Activated T-cell treated with anti-CD3 and anti-CD28 coated beads, Interleukin-2, amount 50 U/mL, for 24 hours (primary cell): ENCODE results near the gene RNF175.
"Not testable (repeated sequence)": the region's sequence is repeated elsewhere in the genome, so short reads cannot be mapped to it uniquely, and the experiment has no call there.

Experiments used
- DNase-seq: peaks from one replicate; pipeline ENCODE4 v3.0.0-alpha.2; 2020
- H3K27ac Mint-ChIP-seq: 2 replicates; pipeline ENCODE4 v1.8.0; 2020; ENCODE audit warnings: mild to moderate bottlenecking, mixed read lengths
- H3K27me3 Mint-ChIP-seq: 2 replicates; pipeline ENCODE4 v1.8.0; 2020; ENCODE audit warnings: mixed read lengths
- H3K36me3 Mint-ChIP-seq: 2 replicates; pipeline ENCODE4 v1.8.0; 2020; ENCODE audit warnings: low read depth, mixed read lengths
- H3K4me1 Mint-ChIP-seq: 2 replicates; pipeline ENCODE4 v1.8.0; 2020; ENCODE audit warnings: low read depth, mixed read lengths
- H3K4me3 Mint-ChIP-seq: 2 replicates; pipeline ENCODE4 v1.8.0; 2020; ENCODE audit warnings: mild to moderate bottlenecking, moderate library complexity, mixed read lengths
- H3K9me3 Mint-ChIP-seq: 2 replicates; pipeline ENCODE4 v1.8.0; 2020; ENCODE audit warnings: mixed read lengths

The RNF175 gene

DNA sequence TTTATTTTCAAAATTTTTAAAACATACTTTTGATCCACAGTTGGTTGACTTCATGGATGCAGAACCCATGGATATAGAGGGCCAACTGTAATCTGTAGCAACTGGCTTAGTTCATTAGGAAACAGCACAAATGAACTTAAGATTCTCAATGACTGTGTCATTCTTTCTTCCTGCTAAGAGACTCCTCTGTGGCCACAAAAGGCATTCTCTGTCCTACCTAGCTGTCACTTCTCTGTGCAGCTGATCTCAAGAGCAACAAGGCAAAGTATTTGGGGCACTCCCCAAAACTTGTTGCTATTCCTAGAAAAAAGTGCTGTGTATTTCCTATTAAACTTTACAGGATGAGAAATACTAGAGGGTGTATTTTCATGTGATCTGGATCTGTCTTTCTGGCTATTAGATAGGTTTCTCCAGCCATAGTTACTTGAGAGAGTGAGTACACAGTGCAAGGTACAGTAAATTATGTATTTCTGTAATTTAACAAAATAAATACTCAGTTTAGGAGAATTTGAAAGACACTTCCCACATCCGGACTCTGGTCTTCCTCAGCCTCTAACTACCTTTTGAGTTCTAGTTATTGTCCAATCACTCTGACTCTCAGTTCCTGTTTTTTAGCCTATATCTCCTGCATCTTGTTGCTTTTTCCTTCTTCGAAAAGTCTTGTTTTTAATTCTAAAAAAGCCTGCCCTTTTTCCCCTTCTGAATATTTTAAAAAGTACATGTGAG is 53.9 kb downstream of the RNF175 start:
- no peak for DNase-seq
- Mint-ChIP-seq H3K9me3 (no peaks in the 10 kb centered on the region), H3K4me3 (no peak overlapping the region), H3K27ac (no peak overlapping the region), H3K4me1 (peaks cover 12% of the 10 kb centered on the region), H3K27me3 (no peaks in the 10 kb centered on the region), H3K36me3 (no peaks in the 10 kb centered on the region)

DNA sequence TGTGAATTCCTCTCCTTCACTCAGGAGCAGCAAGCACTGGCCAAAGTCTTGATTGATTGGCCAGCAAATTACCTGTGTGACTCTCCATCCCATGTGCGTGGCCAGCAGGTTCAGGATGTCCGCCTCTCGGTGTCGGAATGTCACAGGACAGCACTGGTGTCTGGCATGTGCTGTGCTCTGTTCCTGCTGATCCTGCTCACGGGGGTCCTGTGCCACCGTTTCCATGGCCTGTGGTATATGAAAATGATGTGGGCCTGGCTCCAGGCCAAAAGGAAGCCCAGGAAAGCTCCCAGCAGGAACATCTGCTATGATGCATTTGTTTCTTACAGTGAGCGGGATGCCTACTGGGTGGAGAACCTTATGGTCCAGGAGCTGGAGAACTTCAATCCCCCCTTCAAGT is 55.3 kb downstream of the RNF175 start:
- DNase-seq: no peak
- H3K4me3 Mint-ChIP-seq: no peak overlapping the region
- H3K36me3 Mint-ChIP-seq: no peaks in the 10 kb centered on the region
- no peaks in the 10 kb centered on the region for H3K9me3 Mint-ChIP-seq
- peaks cover 10% of the 10 kb centered on the region for H3K4me1 Mint-ChIP-seq
- H3K27ac Mint-ChIP-seq: no peak overlapping the region
- H3K27me3 Mint-ChIP-seq: peaks cover under 1% of the 10 kb centered on the region

DNA sequence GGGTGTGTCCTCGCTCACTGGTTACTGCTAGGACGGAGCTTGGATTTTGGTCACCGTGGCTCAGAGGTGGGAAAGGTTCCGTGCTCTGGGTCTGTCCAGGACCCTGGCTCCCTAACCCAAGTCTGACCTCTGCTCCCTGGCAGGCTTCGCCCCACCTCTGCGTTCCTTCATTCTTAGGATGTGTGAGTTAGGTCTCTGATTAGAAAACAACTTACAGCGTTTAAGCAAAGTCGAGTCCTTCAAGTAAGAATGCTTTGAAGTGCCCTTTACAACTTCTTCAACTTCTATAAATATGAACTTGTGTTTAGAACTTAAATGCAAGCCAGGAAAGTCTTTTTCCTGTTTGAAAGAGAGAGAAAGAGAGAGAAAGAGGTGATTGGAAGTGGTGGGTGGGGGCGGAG is 74.9 kb downstream of the RNF175 start:
- Mint-ChIP-seq H3K27me3 (peaks cover 35% of the 10 kb centered on the region), H3K9me3 (peaks cover 26% of the 10 kb centered on the region), H3K36me3 (peaks cover 19% of the 10 kb centered on the region), H3K27ac (no peak overlapping the region), H3K4me1 (peaks cover 13% of the 10 kb centered on the region), H3K4me3 (peak overlapping the region; percentile 73)
- no peak for DNase-seq

DNA sequence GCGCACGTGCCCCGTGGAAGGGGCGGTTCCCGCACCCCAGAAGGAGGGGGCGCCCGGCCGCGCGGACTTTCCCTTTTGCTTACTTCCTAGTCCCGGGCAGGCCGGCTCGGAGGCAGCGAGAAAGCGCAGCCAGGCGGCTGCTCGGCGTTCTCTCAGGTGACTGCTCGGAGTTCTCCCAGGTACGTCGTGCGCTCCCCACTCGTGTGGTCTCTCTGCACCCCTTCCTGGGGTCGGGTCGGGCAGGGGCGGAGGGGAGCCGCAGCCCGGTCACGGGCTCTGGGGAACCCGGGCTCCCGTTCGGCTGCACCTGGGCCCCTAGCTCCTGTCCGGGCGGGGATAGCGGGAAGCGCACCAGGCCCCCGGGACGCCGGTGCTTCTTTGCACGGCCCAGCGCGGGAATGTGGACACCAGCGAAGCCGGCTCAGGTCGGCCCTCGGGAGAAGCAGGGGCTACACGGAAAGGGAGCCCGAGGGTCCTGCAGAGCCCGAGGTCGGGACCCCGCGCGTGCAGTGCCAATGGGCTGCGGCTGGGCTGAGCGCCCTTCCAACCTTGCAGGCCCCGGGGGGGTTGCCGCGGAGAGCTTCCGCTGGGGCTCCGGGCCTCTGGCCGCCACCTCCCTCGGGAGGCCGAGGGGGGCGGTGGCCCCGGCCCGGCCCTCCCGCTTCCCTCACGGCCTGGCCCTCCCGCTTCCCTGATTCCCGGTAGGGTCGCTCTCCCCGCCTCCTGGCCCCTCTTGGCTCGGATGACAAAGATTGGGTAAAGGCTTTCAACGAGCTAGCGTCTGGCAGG is 75.4 kb downstream of the RNF175 start, which contains the start of gene TLR2:
TLR2 (plus strand) TSS at position 99 of the 789 bp plus-strand sequence. CDS start 18,628 bp downstream, outside the sequence.
- peak; percentile 77 for DNase-seq
- no peak within 1 kb of the TSS for H3K27ac Mint-ChIP-seq

DNA sequence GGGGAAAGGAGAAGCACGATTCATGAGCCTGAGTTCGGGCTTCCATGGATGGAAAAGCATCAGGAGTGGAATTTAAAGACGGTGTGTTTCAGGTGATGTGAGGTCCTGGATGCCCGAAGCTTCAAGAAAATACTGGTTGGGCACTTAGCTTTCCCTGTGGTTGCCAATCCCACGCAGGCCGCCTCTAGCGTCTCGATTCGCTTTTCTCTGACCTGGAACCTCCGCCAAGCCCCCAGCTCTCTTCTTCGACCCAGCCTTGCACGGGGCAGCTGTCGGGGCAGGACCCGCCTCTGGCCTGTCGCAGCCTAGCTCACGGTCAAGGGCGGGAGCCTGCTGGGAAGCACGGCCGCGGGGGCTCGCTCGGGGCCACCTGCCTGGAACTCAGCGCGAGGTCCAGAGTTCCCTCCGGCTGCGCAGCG is 76.1 kb downstream of the RNF175 start:
- peaks cover 37% of the 10 kb centered on the region for H3K27me3 Mint-ChIP-seq
- peaks cover 15% of the 10 kb centered on the region for H3K9me3 Mint-ChIP-seq
- H3K4me1 Mint-ChIP-seq: peaks cover 13% of the 10 kb centered on the region
- DNase-seq: no peak
- peaks cover 10% of the 10 kb centered on the region for H3K36me3 Mint-ChIP-seq
- peak overlapping the region; percentile 56 for H3K4me3 Mint-ChIP-seq
- H3K27ac Mint-ChIP-seq: no peak overlapping the region

More for the DNA sequence above, 75.4 kb downstream of the RNF175 start, which contains the start of gene TLR2:
- H3K4me1 Mint-ChIP-seq: peaks cover 13% of the 10 kb centered on the region
- peaks cover 35% of the 10 kb centered on the region for H3K27me3 Mint-ChIP-seq
- peaks cover 16% of the 10 kb centered on the region for H3K36me3 Mint-ChIP-seq
- peaks cover 20% of the 10 kb centered on the region for H3K9me3 Mint-ChIP-seq
- H3K4me3 Mint-ChIP-seq: peak within 1 kb of the TSS; percentile 73

DNA sequence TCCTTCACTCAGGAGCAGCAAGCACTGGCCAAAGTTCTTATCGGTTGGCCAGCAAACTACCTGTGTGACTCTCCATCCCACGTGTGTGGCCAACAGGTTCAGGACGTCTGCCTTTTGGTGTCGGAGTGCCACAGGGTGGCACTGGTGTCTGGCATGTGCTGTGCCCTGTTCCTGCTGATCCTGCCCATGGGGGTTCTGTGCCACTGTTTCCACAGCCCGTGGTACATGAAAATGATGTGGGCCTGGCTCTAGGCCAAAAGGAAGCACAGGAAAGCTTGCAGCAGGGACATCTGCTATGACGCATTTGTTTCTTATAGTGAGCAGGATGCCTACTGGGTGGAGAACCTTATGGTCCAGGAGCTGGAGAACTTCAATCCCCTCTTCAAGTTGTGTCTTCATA is 80.3 kb downstream of the RNF175 start:
- DNase-seq: no peak
- no peak overlapping the region for H3K4me3 Mint-ChIP-seq
- no peak overlapping the region for H3K27ac Mint-ChIP-seq
- H3K27me3 Mint-ChIP-seq: peaks cover 37% of the 10 kb centered on the region
- peaks cover 7% of the 10 kb centered on the region for H3K4me1 Mint-ChIP-seq
- no peaks in the 10 kb centered on the region for H3K36me3 Mint-ChIP-seq
- peaks cover 5% of the 10 kb centered on the region for H3K9me3 Mint-ChIP-seq

DNA sequence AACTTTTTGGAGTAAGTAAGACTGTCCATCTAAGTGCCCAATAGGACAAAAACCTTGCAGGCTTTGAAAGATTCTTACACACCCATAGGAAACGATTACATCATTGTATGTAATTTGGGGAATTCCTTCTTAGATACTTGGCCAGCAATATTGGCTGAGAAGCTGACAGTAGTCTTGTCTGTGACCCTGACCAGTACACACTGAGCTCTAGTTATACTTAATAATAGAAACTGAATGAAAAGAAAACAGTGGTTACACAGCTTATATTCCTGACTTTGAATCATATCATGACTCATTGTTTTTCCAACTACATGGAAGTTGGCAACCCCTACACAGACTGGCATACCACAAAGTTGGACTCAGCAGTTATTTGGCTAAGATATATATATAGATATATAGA is 82.8 kb downstream of the RNF175 start:
- H3K36me3 Mint-ChIP-seq: no peaks in the 10 kb centered on the region
- DNase-seq: no peak
- no peaks in the 10 kb centered on the region for H3K4me1 Mint-ChIP-seq
- H3K9me3 Mint-ChIP-seq: peaks cover 5% of the 10 kb centered on the region
- H3K4me3 Mint-ChIP-seq: no peak overlapping the region
- no peak overlapping the region for H3K27ac Mint-ChIP-seq
- H3K27me3 Mint-ChIP-seq: peaks cover 20% of the 10 kb centered on the region

DNA sequence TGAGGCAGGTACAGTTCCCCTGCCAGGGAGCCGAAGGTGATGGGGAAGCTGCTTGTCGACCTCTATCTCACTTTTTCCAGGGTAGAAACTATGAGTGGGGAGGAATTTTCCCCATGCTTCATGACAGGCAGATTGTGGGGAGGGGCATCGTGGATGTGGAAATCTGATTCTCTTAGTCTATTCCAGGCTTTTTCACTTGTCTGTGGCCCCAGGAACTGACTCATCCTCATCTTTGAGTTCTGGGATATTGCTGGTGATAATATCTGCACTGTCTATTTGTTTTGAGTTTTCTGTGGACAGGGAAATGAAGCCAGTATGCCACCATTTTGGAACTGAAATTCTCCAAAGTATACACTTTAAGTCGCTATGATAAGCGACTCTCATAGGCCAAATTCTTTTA is 83.3 kb downstream of the RNF175 start:
- H3K27ac Mint-ChIP-seq: no peak overlapping the region
- H3K4me3 Mint-ChIP-seq: no peak overlapping the region
- peaks cover 5% of the 10 kb centered on the region for H3K9me3 Mint-ChIP-seq
- H3K36me3 Mint-ChIP-seq: no peaks in the 10 kb centered on the region
- peaks cover 17% of the 10 kb centered on the region for H3K27me3 Mint-ChIP-seq
- DNase-seq: no peak
- no peaks in the 10 kb centered on the region for H3K4me1 Mint-ChIP-seq

DNA sequence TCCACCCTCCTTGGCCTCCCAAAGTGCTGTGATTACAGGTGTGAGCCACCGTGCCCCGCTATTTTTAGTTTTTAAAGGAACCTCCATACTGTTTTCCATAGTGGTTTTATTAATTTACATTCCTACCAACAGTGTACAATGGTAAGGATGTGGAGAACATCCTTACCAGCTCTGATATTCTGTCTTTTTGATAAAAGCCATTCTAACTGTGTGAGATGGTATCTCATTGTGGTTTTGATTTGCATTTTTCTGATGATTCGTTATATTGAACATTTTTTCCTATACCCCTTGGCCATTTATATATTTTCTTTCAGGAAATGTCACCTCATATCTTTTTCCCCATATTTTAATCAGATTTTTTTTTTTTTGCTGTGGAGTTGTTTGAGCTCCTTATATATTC is 90.0 kb downstream of the RNF175 start:
- no peaks in the 10 kb centered on the region for H3K9me3 Mint-ChIP-seq
- no peak for DNase-seq
- H3K4me3 Mint-ChIP-seq: no peak overlapping the region
- H3K27ac Mint-ChIP-seq: no peak overlapping the region
- H3K4me1 Mint-ChIP-seq: no peaks in the 10 kb centered on the region
- no peaks in the 10 kb centered on the region for H3K36me3 Mint-ChIP-seq
- peaks cover 12% of the 10 kb centered on the region for H3K27me3 Mint-ChIP-seq

DNA sequence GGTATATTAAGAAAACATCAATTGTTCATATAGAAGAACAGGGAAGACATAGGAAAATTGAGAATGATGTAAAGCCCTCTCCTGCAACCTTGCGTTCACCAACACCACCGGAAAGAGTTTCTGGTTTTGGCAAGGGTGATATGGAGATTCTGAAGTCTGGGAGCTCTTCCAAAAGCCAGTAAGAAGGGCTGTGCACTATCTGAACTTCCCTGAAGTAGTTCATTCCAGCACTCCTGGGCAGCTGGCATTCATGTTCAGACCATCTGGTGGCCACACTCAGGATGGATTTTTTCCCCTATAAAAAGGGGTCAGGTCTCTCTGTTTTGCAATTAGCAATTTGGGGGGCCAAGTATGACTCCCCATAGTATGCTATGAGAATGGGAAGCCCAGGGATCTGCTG is 91.2 kb downstream of the RNF175 start:
- peaks cover 12% of the 10 kb centered on the region for H3K27me3 Mint-ChIP-seq
- H3K4me1 Mint-ChIP-seq: no peaks in the 10 kb centered on the region
- H3K27ac Mint-ChIP-seq: no peak overlapping the region
- H3K9me3 Mint-ChIP-seq: no peaks in the 10 kb centered on the region
- no peaks in the 10 kb centered on the region for H3K36me3 Mint-ChIP-seq
- no peak overlapping the region for H3K4me3 Mint-ChIP-seq
- DNase-seq: no peak

DNA sequence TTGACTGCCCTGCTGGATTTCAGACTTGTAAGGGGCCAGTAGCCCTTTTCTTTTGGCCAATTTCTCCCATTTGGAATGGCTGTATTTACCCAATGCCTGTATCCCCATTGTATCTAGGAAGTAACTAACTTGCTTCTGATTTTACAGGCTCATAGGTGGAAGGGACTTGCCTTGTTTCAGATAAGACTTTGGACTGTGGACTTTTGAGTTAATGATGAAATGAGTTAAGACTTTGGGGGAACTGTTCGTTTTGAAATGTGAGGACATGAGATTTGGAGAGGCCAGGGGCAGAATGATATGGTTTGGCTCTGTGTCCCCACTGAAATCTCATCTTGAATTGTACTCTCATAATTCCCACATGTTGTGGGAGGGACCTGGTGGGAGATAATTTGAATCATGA is 93.3 kb downstream of the RNF175 start:
- not testable (repeated sequence) for H3K27me3 Mint-ChIP-seq, H3K27ac Mint-ChIP-seq, H3K4me1 Mint-ChIP-seq, H3K9me3 Mint-ChIP-seq, H3K4me3 Mint-ChIP-seq, H3K36me3 Mint-ChIP-seq, DNase-seq

DNA sequence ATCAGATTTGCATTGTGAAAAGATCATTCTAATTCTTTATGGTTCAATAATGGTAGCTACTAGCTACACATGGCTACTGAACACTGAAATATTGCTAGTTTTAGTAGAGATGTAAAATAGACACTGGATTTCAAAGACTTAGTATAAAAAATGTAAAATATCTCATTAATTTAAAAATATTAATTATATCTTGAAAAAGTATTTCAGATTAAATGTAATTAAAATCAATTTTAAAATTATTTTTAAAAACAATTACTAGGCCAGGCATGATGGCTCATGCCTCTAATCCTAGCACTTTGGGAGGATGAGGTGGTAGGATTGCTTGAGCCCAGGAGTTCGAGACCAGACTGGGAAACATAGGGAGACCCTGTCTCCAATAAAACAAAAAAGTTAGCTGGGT is 96.2 kb downstream of the RNF175 start:
- H3K4me3 Mint-ChIP-seq: no peak overlapping the region
- no peaks in the 10 kb centered on the region for H3K36me3 Mint-ChIP-seq
- no peak for DNase-seq
- H3K27me3 Mint-ChIP-seq: peaks cover 6% of the 10 kb centered on the region
- H3K9me3 Mint-ChIP-seq: peaks cover 5% of the 10 kb centered on the region
- H3K27ac Mint-ChIP-seq: no peak overlapping the region
- H3K4me1 Mint-ChIP-seq: no peaks in the 10 kb centered on the region

DNA sequence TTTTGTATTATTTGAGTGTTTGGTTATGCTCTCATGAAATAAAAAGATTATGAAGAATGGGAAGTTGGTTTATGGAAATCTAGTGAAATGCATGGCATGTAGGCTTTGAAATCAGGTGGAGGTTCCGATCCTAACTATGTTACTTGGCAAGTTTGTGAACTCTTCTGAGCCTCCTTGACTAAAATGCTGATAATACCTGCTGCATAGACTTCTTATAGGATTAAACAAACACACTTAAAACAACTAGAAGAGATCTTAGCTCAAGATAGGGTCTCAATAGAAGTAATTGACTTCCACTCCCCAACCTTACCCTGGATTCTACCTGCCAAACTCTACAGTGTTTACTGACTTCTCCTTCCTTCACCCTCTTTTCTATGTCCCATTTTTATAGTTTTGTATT is 97.9 kb downstream of the RNF175 start:
- H3K4me1 Mint-ChIP-seq: no peaks in the 10 kb centered on the region
- no peak overlapping the region for H3K27ac Mint-ChIP-seq
- DNase-seq: no peak
- no peaks in the 10 kb centered on the region for H3K27me3 Mint-ChIP-seq
- peaks cover 5% of the 10 kb centered on the region for H3K9me3 Mint-ChIP-seq
- no peak overlapping the region for H3K4me3 Mint-ChIP-seq
- no peaks in the 10 kb centered on the region for H3K36me3 Mint-ChIP-seq

DNA sequence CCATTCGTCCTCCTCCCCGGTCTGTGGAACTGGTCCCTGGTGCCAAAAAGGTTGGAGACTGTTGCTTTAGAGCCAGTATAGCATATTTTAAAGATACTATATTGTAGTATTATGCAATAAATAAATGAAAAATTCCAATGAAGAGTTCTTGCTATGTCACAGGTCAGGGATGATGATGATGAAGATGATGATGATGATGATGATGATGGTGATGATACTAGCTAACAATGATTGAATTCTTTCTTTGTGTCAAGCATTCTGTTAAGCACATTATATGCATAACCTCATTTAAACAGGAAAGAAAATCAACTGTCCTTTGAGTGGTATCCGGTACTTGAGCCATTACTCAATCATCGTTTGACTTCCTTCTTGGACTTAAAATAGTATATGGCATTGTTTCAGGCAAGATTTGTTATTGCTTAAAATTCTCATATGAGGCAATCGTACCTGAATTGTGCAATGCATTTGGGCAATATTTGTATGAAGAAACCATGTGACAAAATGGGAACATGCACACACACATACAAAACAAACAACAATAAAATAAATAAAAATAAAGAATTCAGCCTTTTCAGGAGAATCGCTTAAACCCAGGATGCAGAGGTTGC is 98.5 kb downstream of the RNF175 start:
- Mint-ChIP-seq H3K9me3 (peaks cover 5% of the 10 kb centered on the region), H3K4me3 (no peak overlapping the region), H3K4me1 (no peaks in the 10 kb centered on the region), H3K36me3 (no peaks in the 10 kb centered on the region), H3K27me3 (no peaks in the 10 kb centered on the region), H3K27ac (no peak overlapping the region)
- DNase-seq: no peak
